Uterine smooth muscle cell (primary cell): Measurements from ENCODE around the gene SCYL3. TPM values are rescaled to one million over a fixed set of nuclear protein-coding genes. Genes with fewer than 3 reads are reported as not detected.

Experiments
- total RNA-seq: library from RNA; depleted of rRNA; stranded (reverse); fragments of >200 nt; gene quantifications from 2 replicates; pipeline ENCODE4 v1.2.3, GENCODE V29; 2014

The SCYL3 gene, protein sequence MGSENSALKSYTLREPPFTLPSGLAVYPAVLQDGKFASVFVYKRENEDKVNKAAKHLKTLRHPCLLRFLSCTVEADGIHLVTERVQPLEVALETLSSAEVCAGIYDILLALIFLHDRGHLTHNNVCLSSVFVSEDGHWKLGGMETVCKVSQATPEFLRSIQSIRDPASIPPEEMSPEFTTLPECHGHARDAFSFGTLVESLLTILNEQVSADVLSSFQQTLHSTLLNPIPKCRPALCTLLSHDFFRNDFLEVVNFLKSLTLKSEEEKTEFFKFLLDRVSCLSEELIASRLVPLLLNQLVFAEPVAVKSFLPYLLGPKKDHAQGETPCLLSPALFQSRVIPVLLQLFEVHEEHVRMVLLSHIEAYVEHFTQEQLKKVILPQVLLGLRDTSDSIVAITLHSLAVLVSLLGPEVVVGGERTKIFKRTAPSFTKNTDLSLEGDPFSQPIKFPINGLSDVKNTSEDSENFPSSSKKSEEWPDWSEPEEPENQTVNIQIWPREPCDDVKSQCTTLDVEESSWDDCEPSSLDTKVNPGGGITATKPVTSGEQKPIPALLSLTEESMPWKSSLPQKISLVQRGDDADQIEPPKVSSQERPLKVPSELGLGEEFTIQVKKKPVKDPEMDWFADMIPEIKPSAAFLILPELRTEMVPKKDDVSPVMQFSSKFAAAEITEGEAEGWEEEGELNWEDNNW
- total RNA-seq: 12.0 and 12.6 TPM in 2 replicates

GRCh38 chr1:169893645-169894423, at the start of gene SCYL3:
SCYL3 (minus strand) TSS chr1:169893896; CDS start chr1:169888840, 5,056 bp downstream.

Other genes starting within 250 kb of the SCYL3 start
- gene SELL, start 182.3 kb downstream of the SCYL3 start, total RNA-seq: under 0.01 and 0.12 TPM in 2 replicates
- not detected in 2 replicates for gene SELE, start 159.8 kb downstream of the SCYL3 start, total RNA-seq
- 8.0 and 9.6 TPM in 2 replicates for gene METTL18, start 99.0 kb downstream of the SCYL3 start, total RNA-seq
- gene KIFAP3, start 180.8 kb upstream of the SCYL3 start, total RNA-seq: 27.0 and 29.4 TPM in 2 replicates